ENCODE data around the gene PRKG1.

PRKG1 gene

DNA sequence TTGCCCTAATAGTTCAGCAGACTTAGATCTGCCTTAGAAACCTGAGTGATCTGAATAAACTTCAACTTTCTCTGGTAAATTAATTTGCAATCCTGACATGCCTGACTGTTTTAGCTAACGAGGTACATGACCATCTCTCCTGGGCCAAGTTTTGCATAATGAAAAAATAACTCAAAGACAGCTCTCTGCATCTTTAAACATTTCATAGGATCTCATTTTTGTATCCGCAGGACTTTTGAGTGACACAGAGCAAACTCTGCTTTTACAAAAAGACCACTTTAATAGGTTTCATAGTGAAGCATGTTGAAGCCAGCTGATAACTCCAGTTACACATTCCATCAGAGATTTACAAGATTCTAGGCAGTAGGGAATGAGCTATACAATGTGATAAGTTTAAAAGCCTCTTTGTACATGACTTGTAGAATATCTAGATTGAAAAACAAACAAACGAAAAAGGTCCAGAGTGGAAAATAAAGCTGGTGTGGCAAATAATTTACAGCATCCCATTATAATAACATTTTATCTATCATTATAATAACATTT lies 2.1 kb downstream of the PRKG1 start:
- no peak for DNase-seq (ENCODE audit: low spot score)

DNA sequence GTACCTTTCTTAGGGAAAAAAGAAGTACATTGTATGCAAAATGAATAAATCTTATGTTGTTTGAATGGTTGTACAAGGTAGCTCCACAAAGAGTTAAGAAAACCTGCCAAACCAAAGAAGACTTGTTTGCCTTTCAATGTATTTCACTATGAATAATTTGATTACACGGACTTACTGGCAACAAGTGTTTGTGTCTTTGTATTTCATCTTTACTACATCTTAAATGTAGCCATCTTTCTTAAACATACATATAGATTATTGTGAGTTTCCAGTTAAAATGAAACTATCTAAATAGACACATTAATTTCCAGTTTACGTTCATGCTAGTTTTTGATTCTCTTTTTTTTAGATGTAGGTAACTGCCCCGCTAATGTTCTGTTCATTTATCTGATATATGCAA lies 2.8 kb downstream of the PRKG1 start:
- no peak for DNase-seq (ENCODE audit: low spot score)

DNA sequence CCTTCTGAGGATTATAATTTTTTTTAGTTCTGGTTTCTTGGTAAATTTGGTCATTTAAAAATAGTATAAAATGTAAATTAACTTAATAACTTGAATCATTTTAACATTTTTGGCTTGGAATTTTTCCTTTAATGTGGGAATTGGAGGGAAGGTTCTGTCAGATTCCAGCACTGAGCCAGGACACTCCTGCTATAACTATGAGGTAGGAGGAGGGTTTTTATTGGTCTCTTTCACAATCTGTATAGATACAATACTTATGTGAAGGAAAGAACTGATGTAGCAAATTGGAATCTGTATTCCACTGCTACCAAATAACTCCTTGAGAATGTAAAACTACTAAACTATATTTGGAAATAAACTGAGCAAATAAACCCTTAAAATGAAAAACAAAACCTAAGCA lies 3.2 kb downstream of the PRKG1 start:
- no peak for DNase-seq (ENCODE audit: low spot score)

GRCh38 chr10:51079331-51079730 lies 5.0 kb downstream of the PRKG1 start:
- no peak for DNase-seq (ENCODE audit: low spot score)

GRCh38 chr10:51079766-51080165 lies 5.5 kb downstream of the PRKG1 start:
- no peak for DNase-seq (ENCODE audit: low spot score)

DNA sequence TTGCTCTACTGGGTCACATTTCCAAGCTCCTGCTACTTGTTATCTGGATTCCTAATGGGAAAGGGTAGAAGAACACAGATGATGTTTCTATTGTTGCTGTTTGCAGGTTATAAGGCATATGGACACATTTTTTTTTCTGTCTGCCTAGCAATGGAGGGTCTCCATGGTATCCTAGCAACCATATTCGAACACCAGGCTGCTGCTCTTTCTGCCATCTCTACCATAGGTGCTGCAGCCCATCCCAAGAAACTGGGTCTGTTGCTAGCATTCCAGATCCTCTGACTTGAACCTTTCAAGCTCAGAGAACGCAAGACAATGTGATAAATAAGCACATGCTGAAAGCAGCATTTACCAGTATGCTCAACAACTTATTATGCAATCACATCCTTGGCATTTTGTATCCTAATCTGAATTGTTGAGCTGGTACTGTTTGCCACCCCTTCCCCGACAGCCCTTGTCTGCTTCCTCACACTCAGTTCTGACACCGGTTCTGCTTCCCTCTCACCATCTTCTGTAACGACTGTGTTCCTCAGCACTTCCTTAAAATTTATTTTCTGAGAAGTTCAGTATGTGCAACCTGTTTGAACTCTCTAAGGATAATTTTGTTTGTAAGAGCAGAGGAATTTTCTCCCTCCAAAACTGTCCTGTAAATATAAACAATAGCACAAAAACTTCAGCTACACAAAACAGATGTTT lies 6.2 kb downstream of the PRKG1 start:
- DNase-seq (ENCODE audit: low spot score) = no peak

DNA sequence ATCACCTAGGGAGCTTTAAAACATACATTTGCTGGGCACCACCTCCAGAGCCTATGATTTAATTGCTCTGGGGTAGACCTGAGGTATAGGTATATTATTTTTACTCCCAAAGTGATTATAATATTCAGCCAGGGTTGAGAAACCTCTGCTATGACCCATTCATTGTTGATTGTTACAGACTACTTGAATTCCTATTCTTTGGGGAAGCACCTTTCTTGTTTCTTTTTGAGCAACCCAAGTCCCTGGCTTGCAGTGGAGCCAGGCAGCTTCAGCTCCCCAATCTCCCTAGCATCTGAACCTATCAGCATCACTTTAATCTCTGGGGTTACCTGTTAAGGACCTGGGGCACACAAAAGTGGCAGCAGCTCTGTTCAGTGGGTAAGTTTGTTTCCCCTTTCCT lies 8.6 kb downstream of the PRKG1 start:
- no peak for DNase-seq (ENCODE audit: low spot score)

DNA sequence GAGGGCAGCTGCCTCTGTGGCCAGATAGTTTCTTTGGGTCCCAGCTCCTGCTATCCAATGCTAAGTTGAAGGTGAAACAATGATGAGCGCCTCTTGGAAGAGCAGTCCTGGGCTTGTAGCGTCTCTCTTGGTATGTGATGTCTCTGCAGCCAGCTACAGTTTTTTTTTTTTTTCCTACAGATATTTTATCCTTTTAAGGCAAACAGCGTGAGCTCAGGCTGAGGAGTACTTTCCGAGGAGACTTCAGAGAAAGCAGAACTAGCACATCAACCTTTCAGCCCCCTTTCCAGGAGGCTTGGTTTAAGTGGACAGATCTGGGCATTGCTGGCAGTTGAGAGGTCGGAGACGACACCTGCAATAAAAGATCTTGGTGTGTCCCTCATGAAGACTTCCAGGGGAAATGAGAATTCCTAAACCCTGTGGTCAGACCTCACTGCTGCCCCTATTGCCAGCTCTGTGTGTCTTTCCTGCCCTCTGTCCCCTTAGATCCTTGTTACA lies 9.1 kb downstream of the PRKG1 start:
- DNase-seq (ENCODE audit: low spot score) = no peak

GRCh38 chr10:51085204-51085603 lies 10.9 kb downstream of the PRKG1 start:
- no peak for DNase-seq (ENCODE audit: low spot score)

DNA sequence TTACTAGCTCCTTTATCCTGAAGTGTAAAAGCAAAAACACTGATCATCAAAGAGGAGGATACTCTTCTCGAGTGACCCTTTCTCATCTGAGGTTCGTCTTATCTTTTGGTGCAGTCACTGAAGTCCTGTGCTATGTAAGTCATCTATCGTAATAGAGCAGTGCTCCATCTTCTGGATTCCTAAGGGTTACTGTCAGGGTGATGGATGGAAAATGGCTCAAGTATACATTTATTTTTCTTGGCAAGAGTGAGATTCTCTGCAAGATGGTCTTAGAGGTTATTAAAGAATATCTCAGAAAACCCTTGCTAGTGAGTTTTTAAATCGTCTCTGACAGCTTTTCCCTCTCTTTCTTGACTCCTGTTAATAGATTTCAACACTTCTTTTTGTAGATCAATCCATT lies 12.4 kb downstream of the PRKG1 start:
- DNase-seq (ENCODE audit: low spot score) = no peak

DNA sequence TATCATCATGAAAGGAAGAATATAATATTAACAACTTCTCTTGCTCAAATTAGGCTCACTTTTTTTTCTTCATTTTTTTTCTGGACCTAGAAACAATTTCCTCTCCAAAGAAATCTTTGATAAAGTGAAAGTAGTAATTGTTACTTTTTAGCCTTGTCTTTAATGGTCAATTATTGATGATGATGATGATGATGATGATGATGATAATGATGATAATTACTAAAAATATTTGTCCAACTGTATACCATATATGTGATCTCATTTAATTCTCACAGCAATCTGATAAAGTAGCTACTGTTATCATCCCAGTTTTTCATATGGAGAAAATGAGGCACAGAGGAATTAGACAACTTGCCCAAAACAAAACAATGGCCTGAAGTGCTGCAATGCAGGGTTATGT lies 12.8 kb downstream of the PRKG1 start:
- no peak for DNase-seq (ENCODE audit: low spot score)

- no peak for DNase-seq (ENCODE audit: low spot score)
Observed at GRCh38 chr10:51090190-51090589, 15.9 kb downstream of the PRKG1 start.

GRCh38 chr10:51092402-51092801 lies 18.1 kb downstream of the PRKG1 start:
- DNase-seq (ENCODE audit: low spot score) = no peak

- DNase-seq (ENCODE audit: low spot score) = no peak
Observed at GRCh38 chr10:51095444-51095843, 21.2 kb downstream of the PRKG1 start.

DNA sequence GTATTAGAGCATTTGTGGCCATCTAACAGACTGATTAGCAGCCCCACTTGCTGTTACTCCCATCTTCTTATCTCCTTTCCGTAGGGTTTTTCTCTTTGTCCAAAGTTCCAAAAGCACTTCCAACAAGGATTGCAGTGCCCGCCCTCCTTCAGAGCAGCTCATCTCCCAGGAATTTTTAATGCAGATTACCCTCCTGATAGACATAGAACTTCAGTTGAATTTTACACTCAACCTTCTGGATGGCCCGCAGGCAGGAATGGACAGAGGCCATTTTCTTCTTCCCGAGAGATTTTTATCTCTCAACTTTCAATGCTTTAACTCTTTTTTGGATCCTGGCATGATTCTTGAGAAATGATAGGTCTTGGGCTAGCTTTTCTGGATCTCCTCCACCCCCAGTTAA lies 23.3 kb downstream of the PRKG1 start:
- no peak for DNase-seq (ENCODE audit: low spot score)

DNA sequence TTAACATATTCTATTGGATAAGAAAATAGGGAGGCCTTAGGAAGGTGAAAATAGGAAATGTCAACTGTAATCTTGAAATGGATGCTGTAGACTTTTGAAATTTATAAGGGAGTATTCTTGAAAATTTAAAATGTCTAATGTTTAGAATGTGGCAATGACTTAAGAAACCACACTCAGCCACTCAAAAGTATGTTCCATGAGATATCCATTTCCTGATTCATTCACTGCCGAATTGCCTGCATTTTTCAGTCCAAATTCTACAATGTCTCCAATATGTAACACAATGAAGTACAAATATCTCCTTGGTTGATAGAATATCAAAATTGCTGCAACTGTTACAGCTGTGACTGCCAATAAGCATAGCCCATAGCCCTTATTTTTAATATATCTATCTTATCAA lies 25.9 kb downstream of the PRKG1 start:
- DNase-seq (ENCODE audit: low spot score) = no peak

GRCh38 chr10:51103554-51104217 lies 29.4 kb downstream of the PRKG1 start:
- DNase-seq (ENCODE audit: low spot score) = no peak

GRCh38 chr10:51106311-51106945 lies 32.1 kb downstream of the PRKG1 start:
- no peak for DNase-seq (ENCODE audit: low spot score)

DNA sequence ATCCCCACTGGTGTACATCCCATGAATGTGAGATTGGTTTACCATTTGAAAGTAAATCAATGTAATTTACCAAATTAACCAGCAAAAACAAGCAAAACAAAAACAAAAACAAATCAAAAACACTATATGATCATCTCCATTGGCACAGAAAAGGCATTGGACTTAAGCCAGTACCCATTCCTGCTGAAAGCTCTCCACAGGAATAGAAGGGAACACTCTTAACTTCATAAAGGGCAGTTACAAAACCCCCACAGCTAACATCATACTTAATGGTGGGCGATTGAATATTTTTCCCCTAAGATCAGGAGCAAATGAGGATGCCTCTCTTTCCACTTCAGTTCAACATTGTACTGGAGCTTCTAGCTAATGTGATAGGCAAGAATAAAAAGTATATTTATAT lies 34.1 kb downstream of the PRKG1 start:
- no peak for DNase-seq (ENCODE audit: low spot score)

DNA sequence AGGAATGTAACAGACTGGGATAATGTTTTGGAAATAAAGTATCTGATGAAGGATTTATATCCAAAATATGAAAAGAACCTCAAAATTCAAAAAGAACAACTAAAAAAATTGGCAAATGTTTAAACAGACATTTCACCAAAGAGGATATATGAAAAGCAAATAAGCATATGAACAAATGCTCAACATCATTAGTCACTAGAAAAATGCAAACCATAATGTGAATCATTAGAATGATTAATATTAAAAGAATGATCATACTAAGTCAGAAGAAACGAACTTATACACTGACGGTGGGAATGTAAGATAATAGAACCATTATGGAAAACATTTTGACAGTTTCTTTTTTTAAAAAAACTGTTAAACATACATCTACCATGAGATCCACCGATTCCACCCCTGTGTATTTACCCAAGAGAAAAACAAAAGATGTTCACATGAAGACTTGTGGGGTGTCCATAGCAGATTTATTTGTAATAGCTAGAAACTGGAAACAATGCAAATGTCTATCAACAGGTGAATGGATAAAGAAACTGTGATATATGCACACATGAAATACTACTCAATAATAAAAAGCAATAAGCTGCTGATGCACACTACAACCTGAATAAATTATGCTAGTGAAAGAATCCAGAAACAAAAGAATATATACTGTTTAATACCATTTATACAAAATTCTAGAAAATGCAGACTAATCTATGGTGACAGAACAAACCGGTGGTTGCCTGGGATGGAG lies 35.7 kb downstream of the PRKG1 start:
- DNase-seq (ENCODE audit: low spot score) = no peak

GRCh38 chr10:51112013-51112412 lies 37.7 kb downstream of the PRKG1 start:
- DNase-seq (ENCODE audit: low spot score) = no peak

GRCh38 chr10:51113007-51113406 lies 38.7 kb downstream of the PRKG1 start:
- no peak for DNase-seq (ENCODE audit: low spot score)

Data from ecto neural progenitor cell (in vitro differentiated cells).